Coronary artery (tissue), 2 donors: ENCODE data around the gene RPGR.

Experiments used
- DNase-seq: peaks from one replicate; pipeline ENCODE4 v3.0.0-alpha.2; 2017; ENCODE audit warnings: low spot score
- H3K27ac ChIP-seq, 2 donors: fragments of 200-600 bp; sonication (generic); one replicate each; pipeline ENCODE4 v1.5.1; 2016 to 2019
- H3K4me3 ChIP-seq: fragments of 200-600 bp; sonication (generic); 2 replicates; pipeline ENCODE4 v1.5.1; 2016; ENCODE audit warnings: mild to moderate bottlenecking, moderate library complexity
- TF ChIP-seq, protein P1 (sequence below): fragments of 200-600 bp; sonication (generic); IDR thresholded peaks from one replicate; pipeline ENCODE4 v1.5.1; 2019; ENCODE audit warnings: antibody characterized with exemption

Gene RPGR

GRCh38 chrX:38240541-38240940 is 86.8 kb downstream of the RPGR start:
- TF ChIP-seq, protein P1, sequence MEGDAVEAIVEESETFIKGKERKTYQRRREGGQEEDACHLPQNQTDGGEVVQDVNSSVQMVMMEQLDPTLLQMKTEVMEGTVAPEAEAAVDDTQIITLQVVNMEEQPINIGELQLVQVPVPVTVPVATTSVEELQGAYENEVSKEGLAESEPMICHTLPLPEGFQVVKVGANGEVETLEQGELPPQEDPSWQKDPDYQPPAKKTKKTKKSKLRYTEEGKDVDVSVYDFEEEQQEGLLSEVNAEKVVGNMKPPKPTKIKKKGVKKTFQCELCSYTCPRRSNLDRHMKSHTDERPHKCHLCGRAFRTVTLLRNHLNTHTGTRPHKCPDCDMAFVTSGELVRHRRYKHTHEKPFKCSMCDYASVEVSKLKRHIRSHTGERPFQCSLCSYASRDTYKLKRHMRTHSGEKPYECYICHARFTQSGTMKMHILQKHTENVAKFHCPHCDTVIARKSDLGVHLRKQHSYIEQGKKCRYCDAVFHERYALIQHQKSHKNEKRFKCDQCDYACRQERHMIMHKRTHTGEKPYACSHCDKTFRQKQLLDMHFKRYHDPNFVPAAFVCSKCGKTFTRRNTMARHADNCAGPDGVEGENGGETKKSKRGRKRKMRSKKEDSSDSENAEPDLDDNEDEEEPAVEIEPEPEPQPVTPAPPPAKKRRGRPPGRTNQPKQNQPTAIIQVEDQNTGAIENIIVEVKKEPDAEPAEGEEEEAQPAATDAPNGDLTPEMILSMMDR, result no peak
- Histone ChIP-seq H3K27ac (no peak overlapping the region), H3K4me3 (no peak overlapping the region)
- no peak for DNase-seq

DNA sequence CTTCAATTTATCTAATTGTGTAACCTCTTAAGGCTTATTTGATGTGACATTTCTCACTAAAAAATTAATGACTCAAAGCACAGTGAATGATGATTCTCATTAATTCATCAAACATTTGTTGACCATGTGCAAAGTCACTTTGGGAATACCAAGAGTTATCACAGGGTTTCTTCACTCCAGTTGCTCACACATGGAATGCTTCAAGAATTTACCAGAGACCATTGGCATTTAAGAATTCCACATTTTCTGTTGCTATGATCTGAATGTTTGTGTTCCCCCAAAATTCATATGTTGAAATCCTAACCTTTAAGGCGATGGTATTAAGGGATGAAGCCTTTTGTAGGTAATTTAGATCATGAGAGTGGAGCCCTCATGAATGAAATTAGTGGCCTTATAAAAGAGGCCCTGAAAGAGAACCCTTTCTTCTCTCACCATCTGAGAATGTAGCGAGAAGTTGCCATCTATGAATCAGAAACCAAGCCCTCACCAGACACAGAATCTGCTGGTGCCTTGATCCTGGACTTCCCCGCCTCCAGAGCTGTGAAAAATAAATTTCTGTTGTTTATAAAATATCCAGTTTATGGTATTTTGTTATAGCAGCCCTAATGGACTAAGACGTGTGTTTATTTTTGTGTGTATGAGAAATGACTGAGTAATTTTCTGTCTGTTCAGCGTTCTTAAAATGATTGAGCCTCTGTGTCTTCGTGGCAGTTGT is 90.3 kb downstream of the RPGR start:
- TF ChIP-seq, protein P1, result no peak
- DNase-seq, result no peak
- H3K4me3 ChIP-seq, result no peak overlapping the region
- no peak overlapping the region for H3K27ac ChIP-seq

- TF ChIP-seq, protein P1, result no peak
- DNase-seq, result no peak
- H3K4me3 ChIP-seq, result no peak overlapping the region
- peak overlapping the region in 1 of 2 donors; percentile 48 for H3K27ac ChIP-seq
Observed at GRCh38 chrX:38233891-38234667, 93.2 kb downstream of the RPGR start.

GRCh38 chrX:38232079-38232686 is 95.1 kb downstream of the RPGR start:
- no peak overlapping the region for H3K4me3 ChIP-seq
- DNase-seq, result no peak
- peak overlapping the region in 1 of 2 donors; percentile 45 for H3K27ac ChIP-seq
- TF ChIP-seq, protein P1, result no peak

- Histone ChIP-seq H3K4me3 (no peak overlapping the region), H3K27ac (no peak overlapping the region)
- TF ChIP-seq, protein P1, result no peak
- no peak for DNase-seq
Observed at GRCh38 chrX:38225093-38225492, 102.2 kb downstream of the RPGR start.

DNA sequence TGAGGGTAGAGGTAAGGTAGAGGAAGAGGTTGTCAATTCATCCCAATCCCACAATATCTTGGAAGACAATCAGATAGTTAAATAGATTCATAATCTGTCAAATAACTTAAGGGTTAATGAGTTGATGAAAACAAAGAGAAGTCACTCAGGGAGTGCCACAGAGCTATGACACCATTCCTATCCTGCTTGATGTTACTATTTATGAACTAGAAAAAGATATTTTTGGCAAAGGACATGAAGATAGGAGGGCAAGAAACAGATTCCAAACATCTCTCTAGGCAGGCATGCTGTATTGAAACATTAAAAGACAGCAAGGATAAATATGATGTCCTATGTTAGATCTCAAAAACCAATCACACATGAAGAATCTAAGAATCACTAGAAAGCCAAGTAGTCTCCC is 103.1 kb downstream of the RPGR start:
- Histone ChIP-seq H3K4me3 (no peak overlapping the region), H3K27ac (no peak overlapping the region)
- no peak for DNase-seq
- TF ChIP-seq, protein P1, result no peak
